ENCODE measurements around the gene NELL1. TPM values are rescaled to one million over a fixed set of nuclear protein-coding genes. Genes with fewer than 3 reads are reported as not detected.

The NELL1 gene
- total RNA-seq, 6 experiments from 2014 or later: not detected

DNA sequence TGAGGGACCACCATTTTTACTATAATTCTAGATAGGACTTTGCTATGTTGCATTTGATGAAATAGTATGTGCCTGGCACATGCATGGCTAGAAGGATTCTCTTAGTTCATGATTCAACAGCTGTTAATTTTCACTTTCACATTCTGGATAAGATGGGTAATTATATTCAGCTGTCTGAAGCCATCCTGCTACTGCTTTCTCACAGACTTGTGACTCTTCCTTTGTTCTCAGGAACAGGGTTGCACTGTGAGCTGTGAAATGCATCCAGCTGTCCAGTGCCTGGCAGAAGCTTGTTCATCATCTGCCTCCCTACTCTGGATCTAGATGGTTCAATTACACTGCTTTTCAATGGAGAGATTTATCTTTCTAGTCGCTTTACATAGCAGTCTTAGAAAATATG is 913.4 kb downstream of the NELL1 start:
- no peak overlapping the region for H3K27ac Mint-ChIP-seq
- H3K27me3 Mint-ChIP-seq (ENCODE audit: insufficient read depth): no peaks in the 10 kb centered on the region
- peaks cover 53% of the 10 kb centered on the region for H3K9me3 Mint-ChIP-seq
- TF ChIP-seq, protein P1, sequence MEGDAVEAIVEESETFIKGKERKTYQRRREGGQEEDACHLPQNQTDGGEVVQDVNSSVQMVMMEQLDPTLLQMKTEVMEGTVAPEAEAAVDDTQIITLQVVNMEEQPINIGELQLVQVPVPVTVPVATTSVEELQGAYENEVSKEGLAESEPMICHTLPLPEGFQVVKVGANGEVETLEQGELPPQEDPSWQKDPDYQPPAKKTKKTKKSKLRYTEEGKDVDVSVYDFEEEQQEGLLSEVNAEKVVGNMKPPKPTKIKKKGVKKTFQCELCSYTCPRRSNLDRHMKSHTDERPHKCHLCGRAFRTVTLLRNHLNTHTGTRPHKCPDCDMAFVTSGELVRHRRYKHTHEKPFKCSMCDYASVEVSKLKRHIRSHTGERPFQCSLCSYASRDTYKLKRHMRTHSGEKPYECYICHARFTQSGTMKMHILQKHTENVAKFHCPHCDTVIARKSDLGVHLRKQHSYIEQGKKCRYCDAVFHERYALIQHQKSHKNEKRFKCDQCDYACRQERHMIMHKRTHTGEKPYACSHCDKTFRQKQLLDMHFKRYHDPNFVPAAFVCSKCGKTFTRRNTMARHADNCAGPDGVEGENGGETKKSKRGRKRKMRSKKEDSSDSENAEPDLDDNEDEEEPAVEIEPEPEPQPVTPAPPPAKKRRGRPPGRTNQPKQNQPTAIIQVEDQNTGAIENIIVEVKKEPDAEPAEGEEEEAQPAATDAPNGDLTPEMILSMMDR (IDR thresholded peaks at IDR 0.05): no peak
- no peak overlapping the region for H3K4me3 Mint-ChIP-seq
- no peaks in the 10 kb centered on the region for H3K4me1 Mint-ChIP-seq (ENCODE audit: low read depth)
- no peaks in the 10 kb centered on the region for H3K36me3 Mint-ChIP-seq (ENCODE audit: low read depth)
- DNase-seq: no peak

GRCh38 chr11:21588754-21589153 is 919.4 kb downstream of the NELL1 start:
- no peaks in the 10 kb centered on the region for H3K27me3 Mint-ChIP-seq (ENCODE audit: insufficient read depth)
- H3K9me3 Mint-ChIP-seq: peaks cover 59% of the 10 kb centered on the region
- H3K36me3 Mint-ChIP-seq (ENCODE audit: low read depth): peaks cover 5% of the 10 kb centered on the region; the same call in 1 of the 2 replicates
- no peak overlapping the region for H3K4me3 Mint-ChIP-seq
- H3K4me1 Mint-ChIP-seq (ENCODE audit: low read depth): no peaks in the 10 kb centered on the region
- TF ChIP-seq, protein P1 (IDR thresholded peaks at IDR 0.05): no peak
- no peak for DNase-seq
- H3K27ac Mint-ChIP-seq: no peak overlapping the region

- Mint-ChIP-seq H3K4me3 (no peak overlapping the region), H3K9me3 (peaks cover 30% of the 10 kb centered on the region), H3K36me3 (ENCODE audit: low read depth) (no peaks in the 10 kb centered on the region), H3K27ac (no peak overlapping the region), H3K27me3 (ENCODE audit: insufficient read depth) (no peaks in the 10 kb centered on the region), H3K4me1 (ENCODE audit: low read depth) (no peaks in the 10 kb centered on the region)
- DNase-seq: no peak
- TF ChIP-seq, protein P1 (IDR thresholded peaks at IDR 0.05): no peak
Measured at GRCh38 chr11:21602699-21603098, 933.3 kb downstream of the NELL1 start.

- Mint-ChIP-seq H3K27ac (no peak overlapping the region), H3K9me3 (peaks cover 38% of the 10 kb centered on the region), H3K36me3 (ENCODE audit: low read depth) (no peaks in the 10 kb centered on the region), H3K4me3 (no peak overlapping the region), H3K4me1 (ENCODE audit: low read depth) (no peaks in the 10 kb centered on the region), H3K27me3 (ENCODE audit: insufficient read depth) (no peaks in the 10 kb centered on the region)
- TF ChIP-seq, protein P1 (IDR thresholded peaks at IDR 0.05): no peak
- DNase-seq: no peak
Measured at GRCh38 chr11:21603886-21604285, 934.5 kb downstream of the NELL1 start.

GRCh38 chr11:21604564-21604963 is 935.2 kb downstream of the NELL1 start:
- H3K9me3 Mint-ChIP-seq: peaks cover 38% of the 10 kb centered on the region
- H3K4me3 Mint-ChIP-seq: no peak overlapping the region
- no peak overlapping the region for H3K27ac Mint-ChIP-seq
- no peak for DNase-seq
- TF ChIP-seq, protein P1 (IDR thresholded peaks at IDR 0.05): no peak
- no peaks in the 10 kb centered on the region for H3K36me3 Mint-ChIP-seq (ENCODE audit: low read depth)
- H3K4me1 Mint-ChIP-seq (ENCODE audit: low read depth): no peaks in the 10 kb centered on the region
- no peaks in the 10 kb centered on the region for H3K27me3 Mint-ChIP-seq (ENCODE audit: insufficient read depth)

DNA sequence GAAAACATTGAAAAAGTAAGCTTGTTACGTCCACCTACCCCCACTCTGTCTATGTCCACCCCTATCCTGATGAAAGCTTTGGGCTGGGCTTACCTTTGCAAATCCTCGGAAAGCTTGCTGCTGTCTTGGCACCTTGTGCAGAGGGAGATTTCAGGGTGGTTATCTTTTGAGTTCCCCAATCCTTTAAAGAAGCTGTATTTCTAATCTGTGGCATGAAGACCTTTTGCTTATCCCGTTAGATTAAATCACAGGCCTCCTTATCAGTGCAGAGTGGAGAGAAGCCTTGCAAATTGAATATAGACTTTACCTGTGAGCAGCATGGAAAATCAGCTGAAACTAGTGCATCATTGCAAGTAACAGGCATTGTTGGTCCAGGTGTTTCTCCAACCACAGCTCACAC is 942.9 kb downstream of the NELL1 start:
- Mint-ChIP-seq H3K27ac (no peak overlapping the region), H3K36me3 (ENCODE audit: low read depth) (no peaks in the 10 kb centered on the region; the same call in 1 of the 2 replicates), H3K9me3 (peaks cover 45% of the 10 kb centered on the region), H3K4me3 (no peak overlapping the region), H3K27me3 (ENCODE audit: insufficient read depth) (no peaks in the 10 kb centered on the region), H3K4me1 (ENCODE audit: low read depth) (no peaks in the 10 kb centered on the region)
- TF ChIP-seq, protein P1 (IDR thresholded peaks at IDR 0.05): no peak
- DNase-seq: no peak
